Psoas muscle (tissue), 8 donors: ENCODE data around the gene KCNE1. TPM values are rescaled to one million over a fixed set of nuclear protein-coding genes. Genes with fewer than 3 reads are reported as not detected.

ENCODE experiments used
- ATAC-seq, 4 donors: fragments of 200-7000 bp; cut with Tn5 transposase; one replicate each; pipeline ENCODE4 v1.9.1; 2020; ENCODE audit warnings: moderate library complexity in 3 of 4, mild to moderate bottlenecking in 2 of 4
- DNase-seq, 2 donors: peaks; one replicate each; pipeline ENCODE4 v3.0.0-alpha.2; 2020
- H3K27ac ChIP-seq: fragments of 200-600 bp; one replicate; pipeline ENCODE4 v1.8.0; 2022
- H3K27me3 ChIP-seq, 3 donors: fragments of 200-600 bp in 1 of 3; one replicate each; pipeline versions ENCODE4 v1.6.1 to v1.8.0; 2013 to 2022; ENCODE audit warnings: low read length in 2 of 3, mild to moderate bottlenecking in 2 of 3, moderate library complexity in 1 of 3; ENCODE audit not compliant: insufficient read depth in 3 of 3
- H3K36me3 ChIP-seq, 2 donors: fragments of 200-600 bp in 1 of 2; one replicate each; pipeline versions ENCODE4 v1.6.1 to v1.8.0; 2013 to 2022; ENCODE audit warnings: low read depth in 1 of 2, mild to moderate bottlenecking in 1 of 2, moderate library complexity in 1 of 2; ENCODE audit not compliant: insufficient read depth in 1 of 2
- H3K4me1 ChIP-seq: fragments of 200-600 bp; one replicate; pipeline ENCODE4 v1.8.0; 2022
- H3K4me3 ChIP-seq: fragments of 200-600 bp; one replicate; pipeline ENCODE4 v1.8.0; 2022; ENCODE audit warnings: mild to moderate bottlenecking
- H3K9me3 ChIP-seq: fragments of 200-600 bp; one replicate; pipeline ENCODE4 v1.8.0; 2022
- WGBS, 3 donors: extraction: QIAGEN DNeasy Blood & Tissue Kit; methylation state at CpG; one replicate each; pipeline versions ENCODE4 v1.1.6 to v1.1.7; 2013; 5-methylcytosine and 5-hydroxymethylcytosine counted together
- intact Hi-C, 2 donors: fragments of 100-400 bp; cut with DNase I; formaldehyde crosslinking; loops; one replicate each; pipeline versions ENCODE4 v1.11.0 to v1.14.2; 2022
- polyA plus RNA-seq, 3 donors: library from polyadenylated mRNA; stranded (reverse); fragments of 200-250 nt; gene quantifications; one replicate each; pipeline ENCODE4 v1.2.3, GENCODE V29; 2013
- total RNA-seq, 4 donors: library from RNA; stranded (reverse); fragmentation: NEBNext Ultra II Directional in 2 of 4; extraction: Animal tissue kit (Norgen Biotek cat#: 25700) in 2 of 4; gene quantifications; one replicate each; pipeline versions ENCODE4 v1.2.1 to v1.2.4, GENCODE V29; 2021 to 2023
- TF ChIP-seq, protein P1 (sequence below): fragments of 200-600 bp; IDR thresholded peaks from one replicate; pipeline ENCODE4 v1.8.0; 2022; ENCODE audit warnings: antibody characterized with exemption
- donor health status: healthy with polysubstance abuse.
- donor health status: DM: no; HTN: no; CAD: no; lungs with moderate emphysema.
- donor health status: Bipolar disorder and iron deficiency.
- donor health status: healthy.
- donor health status: DM: yes; HTN: yes; CAD: no.
- donor health status: DM: no; HTN: no; CAD: no.
- donor health status: DM: no; HTN: no; CAD: no.
- donor health status: DM: yes; HTN: yes; CAD: no.

Gene KCNE1
- total and polyA plus RNA-seq, 7 donors, result 0.26 to 1.5 (median 0.38) TPM; not detected in 3

DNA sequence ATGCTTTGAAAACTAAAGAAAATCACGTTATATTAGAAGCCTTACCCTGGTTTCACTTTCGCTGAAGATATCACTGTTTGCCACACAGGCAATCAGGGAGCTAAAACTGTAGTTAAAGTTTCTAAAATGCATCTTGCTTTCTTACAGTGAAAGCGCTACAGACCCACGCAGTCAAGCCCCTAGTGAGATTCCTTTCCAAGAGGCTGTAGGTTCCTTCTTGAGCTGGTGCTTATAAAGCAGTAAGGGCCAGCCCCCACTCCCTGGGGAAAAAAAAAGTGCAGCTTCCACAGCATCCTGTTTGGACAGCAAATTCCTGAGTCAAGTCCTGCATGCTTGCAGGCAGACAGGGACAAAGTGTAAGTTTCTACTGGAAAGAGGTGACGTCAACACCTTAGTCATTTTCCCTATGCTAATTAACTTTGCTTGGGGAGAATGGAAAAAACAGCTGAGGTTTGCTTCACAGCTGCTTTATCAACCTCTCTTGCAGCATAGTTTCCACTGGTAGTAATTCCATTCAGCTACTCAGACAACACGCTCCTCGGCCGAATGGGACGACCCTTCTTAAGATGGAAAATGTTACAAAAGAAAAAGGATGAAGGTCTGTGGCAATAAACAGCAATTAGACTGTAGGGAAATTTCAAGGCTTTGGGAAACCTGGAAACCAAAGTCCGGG, 14.7 kb upstream of the KCNE1 start:
- 15 to 18% (median 16%) methylated on average over 10 of the region's 10 CpGs for WGBS, 3 donors
- H3K4me1 ChIP-seq, result peaks cover 11% of the 10 kb centered on the region
- H3K9me3 ChIP-seq, result no peaks in the 10 kb centered on the region
- H3K27ac ChIP-seq, result peak overlapping the region; percentile 64
- intact Hi-C loops, result loop anchor here in 1 of 2 donors (5.0 kb wide), 2 partner anchors 36 to 66 kb away; no protein-coding TSS in a partner anchor
- no peaks in the 10 kb centered on the region for H3K27me3 ChIP-seq
- ATAC-seq (peak; percentile 79 to 91 (median 89)), DNase-seq (peak; percentile 67 to 75)
- H3K4me3 ChIP-seq, result peak overlapping the region; percentile 55
- TF ChIP-seq, protein P1, sequence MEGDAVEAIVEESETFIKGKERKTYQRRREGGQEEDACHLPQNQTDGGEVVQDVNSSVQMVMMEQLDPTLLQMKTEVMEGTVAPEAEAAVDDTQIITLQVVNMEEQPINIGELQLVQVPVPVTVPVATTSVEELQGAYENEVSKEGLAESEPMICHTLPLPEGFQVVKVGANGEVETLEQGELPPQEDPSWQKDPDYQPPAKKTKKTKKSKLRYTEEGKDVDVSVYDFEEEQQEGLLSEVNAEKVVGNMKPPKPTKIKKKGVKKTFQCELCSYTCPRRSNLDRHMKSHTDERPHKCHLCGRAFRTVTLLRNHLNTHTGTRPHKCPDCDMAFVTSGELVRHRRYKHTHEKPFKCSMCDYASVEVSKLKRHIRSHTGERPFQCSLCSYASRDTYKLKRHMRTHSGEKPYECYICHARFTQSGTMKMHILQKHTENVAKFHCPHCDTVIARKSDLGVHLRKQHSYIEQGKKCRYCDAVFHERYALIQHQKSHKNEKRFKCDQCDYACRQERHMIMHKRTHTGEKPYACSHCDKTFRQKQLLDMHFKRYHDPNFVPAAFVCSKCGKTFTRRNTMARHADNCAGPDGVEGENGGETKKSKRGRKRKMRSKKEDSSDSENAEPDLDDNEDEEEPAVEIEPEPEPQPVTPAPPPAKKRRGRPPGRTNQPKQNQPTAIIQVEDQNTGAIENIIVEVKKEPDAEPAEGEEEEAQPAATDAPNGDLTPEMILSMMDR, result no peak
- peaks cover 0 to 18% of the 10 kb centered on the region in 2 donors for H3K36me3 ChIP-seq

DNA sequence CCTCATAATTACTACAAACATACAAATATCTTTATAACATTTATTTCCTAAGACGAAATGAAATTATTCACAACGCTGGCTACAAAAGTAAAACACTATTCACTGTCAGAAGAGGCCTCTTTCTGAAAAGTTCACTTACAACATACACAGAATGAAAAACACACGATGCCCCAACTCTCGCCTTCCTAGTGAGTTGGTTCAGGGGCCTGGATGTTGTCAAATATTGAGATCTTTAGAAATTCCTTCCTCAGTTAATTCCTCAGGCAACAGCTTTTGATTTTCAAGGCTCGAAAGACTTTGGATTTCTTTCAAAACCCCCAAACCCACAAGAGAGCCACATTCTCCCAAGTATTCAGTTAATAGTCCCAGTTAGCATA, 14.2 kb upstream of the KCNE1 start:
- no peaks in the 10 kb centered on the region for H3K27me3 ChIP-seq
- WGBS, 3 donors, result 39 to 44% (median 41%) methylated on average over 5 of the region's 5 CpGs
- H3K9me3 ChIP-seq, result no peaks in the 10 kb centered on the region
- peak overlapping the region; percentile 64 for H3K27ac ChIP-seq
- DNase-seq (no peak), ATAC-seq (no peak)
- intact Hi-C loops, result loop anchor here in 1 of 2 donors (5.0 kb wide), 2 partner anchors 36 to 66 kb away; no protein-coding TSS in a partner anchor
- TF ChIP-seq, protein P1, result no peak
- H3K4me3 ChIP-seq, result peak overlapping the region; percentile 55
- H3K4me1 ChIP-seq, result peaks cover 11% of the 10 kb centered on the region
- peaks cover 0 to 23% of the 10 kb centered on the region in 2 donors for H3K36me3 ChIP-seq

DNA sequence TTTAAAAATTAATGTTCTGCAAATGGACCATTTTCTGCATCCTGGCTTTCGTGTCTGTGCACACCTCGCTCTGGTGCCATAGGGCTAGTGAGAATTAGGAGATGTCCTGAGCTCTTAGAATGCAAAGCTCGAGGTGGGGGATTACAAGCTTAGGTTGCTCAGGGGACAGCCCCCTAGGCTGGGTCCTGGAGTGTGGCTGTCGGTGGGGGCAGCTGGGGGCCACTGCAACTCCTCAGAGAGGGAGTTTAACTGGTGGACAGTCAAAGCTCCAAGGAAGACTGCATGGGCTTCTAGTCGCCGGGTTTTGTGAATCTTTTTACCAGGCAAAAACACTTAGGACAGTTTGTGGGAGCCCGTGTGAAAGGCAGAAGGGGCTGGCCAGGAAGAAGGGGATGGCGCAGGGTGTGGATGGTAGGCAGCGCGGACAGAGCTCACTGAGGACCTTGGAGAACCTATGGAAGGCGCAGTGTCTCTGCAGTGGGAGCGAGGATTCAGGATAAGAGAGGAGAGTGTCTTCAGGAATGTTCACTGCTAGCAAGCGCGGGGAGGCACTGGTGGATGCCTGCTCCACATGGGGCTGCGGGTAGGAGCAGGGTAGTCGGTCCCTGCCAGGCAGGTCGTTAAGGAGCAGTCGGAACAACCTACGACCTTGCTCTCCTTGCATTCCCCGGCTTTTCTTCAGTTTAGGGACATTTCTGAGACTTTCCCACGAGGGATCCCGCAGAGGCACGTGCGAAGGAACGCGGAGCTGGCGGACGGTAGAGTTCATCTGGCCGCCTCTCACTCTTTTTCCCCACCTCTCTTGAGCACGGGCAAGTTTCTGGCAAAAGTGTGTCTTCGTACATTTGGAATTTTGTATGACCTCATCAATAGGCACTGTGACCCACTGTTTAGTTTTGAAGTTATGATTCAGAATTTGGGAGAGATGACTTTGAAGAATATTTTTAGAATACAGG, 12.9 kb upstream of the KCNE1 start:
- Histone ChIP-seq H3K4me1 (peaks cover 11% of the 10 kb centered on the region), H3K9me3 (no peaks in the 10 kb centered on the region), H3K27ac (peak overlapping the region; percentile 64), H3K27me3 (no peaks in the 10 kb centered on the region), H3K36me3 (peaks cover 0 to 36% of the 10 kb centered on the region in 2 donors), H3K4me3 (peak overlapping the region; percentile 55)
- intact Hi-C loops, result loop anchor here in 1 of 2 donors (5.0 kb wide), 2 partner anchors 37 to 67 kb away; no protein-coding TSS in a partner anchor
- ATAC-seq (peak in 1 of 4 donors; percentile 15), DNase-seq (no peak)
- TF ChIP-seq, protein P1, result no peak
- WGBS, 3 donors, result 52 to 56% (median 55%) methylated on average over 31 of the region's 31 CpGs

DNA sequence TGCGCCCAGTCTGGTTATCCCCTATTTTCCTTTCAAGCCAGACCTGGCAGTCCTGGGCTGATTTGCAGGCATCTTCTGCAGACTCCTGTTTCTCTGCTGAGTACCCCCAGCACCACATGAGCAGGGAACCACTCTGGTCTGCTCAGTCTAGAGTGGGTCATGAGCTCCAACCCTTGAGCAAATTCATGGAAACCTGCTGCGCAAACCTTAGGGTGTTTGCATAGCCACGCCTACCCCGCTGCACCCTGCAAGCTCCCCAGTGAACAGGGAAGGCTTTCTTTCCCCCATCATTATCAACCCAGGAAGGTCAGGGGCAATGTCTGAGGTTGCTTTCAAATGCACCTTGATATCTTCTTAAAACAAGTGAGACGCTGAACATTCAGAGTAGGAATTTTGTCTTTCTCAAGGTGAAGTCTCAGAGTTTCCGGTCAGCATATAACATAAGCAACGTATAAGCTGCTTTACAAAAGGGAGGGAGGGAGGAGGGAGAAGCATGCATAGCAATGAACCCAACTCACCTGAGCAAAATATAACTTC, 11.1 kb upstream of the KCNE1 start:
- Histone ChIP-seq H3K36me3 (peaks cover 0 to 50% of the 10 kb centered on the region in 2 donors), H3K27me3 (no peaks in the 10 kb centered on the region), H3K27ac (no peak overlapping the region), H3K4me3 (no peak overlapping the region), H3K9me3 (no peaks in the 10 kb centered on the region), H3K4me1 (peaks cover 11% of the 10 kb centered on the region)
- TF ChIP-seq, protein P1, result no peak
- intact Hi-C loops, result no loop called here
- DNase-seq (no peak), ATAC-seq (no peak)
- WGBS, 3 donors, result 97 to 99% (median 98%) methylated on average over 7 of the region's 7 CpGs
